Measurements from ENCODE around the gene ARL11.
"Not testable (repeated sequence)": the region's sequence is repeated elsewhere in the genome, so short reads cannot be mapped to it uniquely, and the experiment has no call there.

- not testable (repeated sequence) for TF ChIP-seq CTCF, POLR2A (IDR thresholded peaks at IDR 0.05)
Measured at GRCh38 chr13:49593876-49594275, 34.4 kb upstream of the ARL11 start.

All from uterus (tissue), 2 donors.